ENCODE results near the gene KRT4. TPM values are rescaled to one million over a fixed set of nuclear protein-coding genes. Genes with fewer than 3 reads are reported as not detected.
"Not testable (repeated sequence)": the region's sequence is repeated elsewhere in the genome, so short reads cannot be mapped to it uniquely, and the experiment has no call there.

The KRT4 gene
- polyA plus RNA-seq, 3 donors = 0.45 to 20.6 (median 1.2) TPM

GRCh38 chr12:52768479-52769200 lies 45.3 kb downstream of the KRT4 start:
- WGBS, 3 donors = 71 to 89% (median 83%) methylated on average over 10 of the region's 10 CpGs

DNA sequence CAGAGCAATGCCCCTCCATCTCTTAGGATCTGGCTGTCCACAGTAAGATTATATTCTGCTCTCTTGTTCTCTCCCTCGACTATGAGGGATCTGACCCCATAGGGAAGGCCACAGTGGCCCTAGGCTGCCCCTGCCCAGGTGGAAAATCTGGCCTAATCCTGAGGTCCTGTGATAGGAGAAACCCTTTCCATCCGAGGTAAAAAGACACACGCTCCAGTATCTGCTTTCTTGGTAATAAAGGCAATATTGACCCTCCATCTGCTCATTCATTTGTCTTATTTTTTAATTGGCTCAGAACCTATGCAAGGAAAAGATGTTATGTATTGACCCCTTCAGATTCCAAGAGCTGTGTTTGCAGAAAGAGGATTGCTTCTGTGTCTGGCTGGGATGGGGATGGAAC lies 46.5 kb downstream of the KRT4 start:
- 23 to 42% (median 38%) methylated on average over 3 of the region's 3 CpGs for WGBS, 3 donors

More at GRCh38 chr12:52768479-52769200, 45.3 kb downstream of the KRT4 start:
- no peak overlapping the region for H3K27ac ChIP-seq (ENCODE audit: low read depth, low read length)

DNA sequence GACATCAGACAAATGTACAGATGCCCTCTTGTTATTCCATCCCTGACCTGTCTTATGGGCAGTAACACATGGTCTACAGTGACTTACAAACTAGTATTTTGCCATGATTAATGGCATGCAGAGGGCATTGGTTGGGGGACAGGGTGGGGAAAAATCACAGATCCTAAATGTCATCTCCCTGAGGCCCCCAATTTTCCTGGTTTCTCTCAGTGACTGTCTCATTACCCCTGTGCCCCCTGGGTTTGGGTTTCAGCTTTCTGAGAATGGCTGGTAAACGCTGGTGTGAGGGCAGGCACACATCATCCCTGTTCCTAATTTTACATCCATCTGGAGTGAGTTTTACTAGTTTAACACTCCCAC lies 46.9 kb downstream of the KRT4 start:
- WGBS, 3 donors = 73 to 92% (median 86%) methylated on average over 1 of the region's 1 CpG
- no peak overlapping the region for H3K27ac ChIP-seq (ENCODE audit: low read depth, low read length)

More for the DNA sequence above, 46.5 kb downstream of the KRT4 start:
- no peak overlapping the region for H3K27ac ChIP-seq (ENCODE audit: low read depth, low read length)

- no peak overlapping the region for H3K27ac ChIP-seq (ENCODE audit: low read depth, low read length)
- 76 to 94% (median 84%) methylated on average over 5 of the region's 5 CpGs for WGBS, 3 donors
Measured at GRCh38 chr12:52766351-52767019, 47.4 kb downstream of the KRT4 start.

GRCh38 chr12:52765702-52766101 lies 48.2 kb downstream of the KRT4 start:
- no peak overlapping the region for H3K27ac ChIP-seq (ENCODE audit: low read depth, low read length)
- 43 to 68% (median 65%) methylated on average over 1 of the region's 1 CpG for WGBS, 3 donors

DNA sequence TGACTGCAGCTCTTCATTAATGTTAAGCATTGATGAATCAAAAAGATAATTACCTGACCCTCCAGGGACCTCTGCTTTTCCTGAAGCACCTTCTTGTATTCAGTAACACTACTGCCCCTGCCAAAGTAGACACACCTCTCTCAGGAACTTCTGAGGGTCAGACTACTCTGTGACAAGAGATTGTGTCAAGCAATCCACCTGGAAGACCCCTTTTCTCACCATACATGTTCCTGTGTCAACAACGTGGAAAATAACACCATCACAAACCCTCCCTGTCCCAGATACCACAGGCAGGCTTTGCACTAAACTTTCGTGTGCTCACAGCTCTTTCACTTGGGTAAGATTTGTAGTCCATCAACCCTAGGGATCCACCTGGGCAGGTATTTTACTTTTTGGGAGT lies 49.9 kb downstream of the KRT4 start:
- WGBS, 3 donors = 55 to 80% (median 58%) methylated on average over 2 of the region's 2 CpGs
- no peak overlapping the region for H3K27ac ChIP-seq (ENCODE audit: low read depth, low read length)

- no peak overlapping the region for H3K27ac ChIP-seq (ENCODE audit: low read depth, low read length)
- 73 to 81% (median 79%) methylated on average over 9 of the region's 9 CpGs for WGBS, 3 donors
Measured at GRCh38 chr12:52763036-52763659, 50.8 kb downstream of the KRT4 start.

GRCh38 chr12:52761802-52762201 lies 52.1 kb downstream of the KRT4 start:
- WGBS, 3 donors = 87 to 96% (median 89%) methylated on average over 2 of the region's 2 CpGs
- no peak overlapping the region for H3K27ac ChIP-seq (ENCODE audit: low read depth, low read length)

- not testable (repeated sequence) for H3K27ac ChIP-seq (ENCODE audit: low read depth, low read length)
- WGBS, 3 donors = 85 to 92% (median 89%) methylated on average over 8 of the region's 8 CpGs
Measured at GRCh38 chr12:52761218-52761617, 52.7 kb downstream of the KRT4 start.

- no peak overlapping the region for H3K27ac ChIP-seq (ENCODE audit: low read depth, low read length)
Measured at GRCh38 chr12:52760623-52761022, 53.3 kb downstream of the KRT4 start.

- 62 to 71% (median 70%) methylated on average over 2 of the region's 2 CpGs for whole genome bisulfite sequencing, 3 donors
- no peak overlapping the region for H3K27ac ChIP-seq (ENCODE audit: low read depth, low read length)
Measured at GRCh38 chr12:52759695-52760094, 54.2 kb downstream of the KRT4 start.

- H3K27ac ChIP-seq (ENCODE audit: low read depth, low read length) = no peak overlapping the region
- 39 to 50% (median 50%) methylated on average over 2 of the region's 2 CpGs for WGBS, 3 donors
Measured at GRCh38 chr12:52759218-52759617, 54.7 kb downstream of the KRT4 start.

DNA sequence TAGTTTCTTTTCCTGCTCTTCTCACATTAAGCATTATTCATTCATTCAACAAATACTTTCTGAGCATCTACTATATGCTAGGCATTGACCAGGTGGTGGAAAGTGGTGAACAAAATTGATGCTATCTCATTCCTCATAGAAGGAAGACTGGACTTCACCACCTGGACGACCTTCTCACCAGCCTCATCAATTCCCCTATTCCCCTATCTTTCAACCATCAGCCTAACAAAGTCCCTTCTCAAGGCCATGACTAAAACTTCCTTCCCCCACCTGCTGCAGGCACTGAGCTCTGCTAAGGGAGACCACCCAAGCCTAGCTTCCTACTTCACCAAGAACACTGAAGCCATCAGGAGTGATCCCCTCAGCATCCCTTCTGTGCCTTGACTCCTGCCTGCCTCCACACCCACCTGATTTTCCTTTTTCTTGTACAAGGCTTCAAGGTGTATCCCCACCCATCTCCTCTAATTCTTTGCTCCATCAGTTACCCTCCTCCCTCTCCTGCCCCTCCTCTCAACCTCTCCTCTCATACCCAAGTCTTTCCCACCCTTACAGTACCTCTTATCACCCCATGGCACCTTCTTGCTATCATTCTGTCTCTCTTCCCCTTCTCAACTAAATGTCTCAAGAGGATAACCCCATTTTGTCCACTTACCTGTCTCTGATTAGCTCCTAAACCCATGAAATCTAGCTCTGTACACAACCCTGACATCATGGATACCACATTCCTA lies 56.3 kb downstream of the KRT4 start:
- H3K27ac ChIP-seq (ENCODE audit: low read depth, low read length) = no peak overlapping the region
- 16 to 43% (median 33%) methylated on average over 1 of the region's 1 CpG for WGBS, 3 donors

Other genes starting within 250 kb of the KRT4 start
- not detected for gene KRT74, start 240.3 kb downstream of the KRT4 start, polyA plus RNA-seq
- under 1 TPM; 0.13 to 0.34 (median 0.21) TPM for gene KRT72, start 212.7 kb downstream of the KRT4 start, polyA plus RNA-seq
- under 1 TPM in 2 of 3 donors, not detected in 1; 0.07 to 0.09 TPM for gene KRT73, start 195.6 kb downstream of the KRT4 start, polyA plus RNA-seq
- gene KRT2, start 161.9 kb downstream of the KRT4 start, polyA plus RNA-seq = not detected
- gene KRT1, start 133.7 kb downstream of the KRT4 start, polyA plus RNA-seq = not detected
- gene KRT77, start 110.6 kb downstream of the KRT4 start, polyA plus RNA-seq = under 1 TPM in 2 of 3 donors, not detected in 1; 0.01 to 0.08 TPM
- not detected for gene KRT76, start 36.8 kb downstream of the KRT4 start, polyA plus RNA-seq
- not detected for gene KRT3, start 18.0 kb downstream of the KRT4 start, polyA plus RNA-seq
- 1 to 10 TPM in 2 of 3 donors, under 1 TPM in 1; 0.26 to 6.1 (median 1.0) TPM for gene KRT79, start 20.2 kb upstream of the KRT4 start, polyA plus RNA-seq
- gene KRT78, start 34.9 kb upstream of the KRT4 start, polyA plus RNA-seq = under 1 TPM in 2 of 3 donors, not detected in 1; 0.12 to 0.98 TPM
- gene KRT8, start 91.0 kb upstream of the KRT4 start, polyA plus RNA-seq = 100 to 1,000 TPM in 2 of 3 donors, 10 to 100 TPM in 1; 46.2 to 559 (median 182) TPM
- gene KRT18, start 135.0 kb upstream of the KRT4 start, polyA plus RNA-seq = 100 to 1,000 TPM in 2 of 3 donors, 10 to 100 TPM in 1; 41.6 to 343 (median 104) TPM
- 100 to 1,000 TPM; 216 to 308 (median 253) TPM for gene EIF4B, start 192.3 kb upstream of the KRT4 start, polyA plus RNA-seq
- 100 to 1,000 TPM in 2 of 3 donors, 10 to 100 TPM in 1; 53.4 to 562 (median 225) TPM for gene TNS2, start 235.9 kb upstream of the KRT4 start, polyA plus RNA-seq

Data from adipose tissue (tissue), 3 donors.